ENCODE results near the gene FOXP2. TPM values are rescaled to one million over a fixed set of nuclear protein-coding genes. Genes with fewer than 3 reads are reported as not detected.

Gene FOXP2
- total and polyA plus RNA-seq, 9 of the 15 experiments (the other 6 are each of a cell fraction or from before 2014, with no cell fraction given), result not detected

- Histone ChIP-seq H3K79me2 (ENCODE audit: control insufficient read depth, insufficient read depth, low read length) (no peaks in the 10 kb centered on the region), H3K4me2 (ENCODE audit: insufficient read depth, low read length) (no peak overlapping the region), H3K27ac (ENCODE audit: extremely low read depth, low read depth, low read length) (no peak overlapping the region), H3K36me3 (ENCODE audit: control insufficient read depth, insufficient read depth, low read length) (no peaks in the 10 kb centered on the region), H3K9me3 (replicated peaks; ENCODE audit: control insufficient read depth, insufficient read depth, low read depth, low read length) (no peaks in the 10 kb centered on the region; the same call in none of the 2 replicates), H3K27me3 (ENCODE audit: control insufficient read depth in 2 of 2, insufficient read depth in 2 of 2, low read length in 2 of 2) (no peaks in the 10 kb centered on the region), H2AFZ (ENCODE audit: low read depth, low read length) (no peak overlapping the region), H3K9me1 (ENCODE audit: control insufficient read depth, insufficient read depth, low read length) (no peaks in the 10 kb centered on the region), H3K4me1 (replicated peaks in 1 of 2; ENCODE audit: control insufficient read depth in 2 of 2, insufficient read depth in 2 of 2, low read length in 2 of 2) (no peaks in the 10 kb centered on the region), H3K4me3 (no peak overlapping the region), H4K20me1 (replicated peaks; ENCODE audit: control insufficient read depth, insufficient read depth, low read length) (no peaks in the 10 kb centered on the region), H3K9ac (ENCODE audit: insufficient read depth in 1 of 2, low read depth in 2 of 2, low read length in 2 of 2) (no peak overlapping the region)
- intact Hi-C loops (cut with micrococcal nuclease), result no loop called here
- POLR2A ChIA-PET, result no interaction called here
- DNase-seq (ENCODE audit: extremely low read depth in 1 of 4, low spot score in 3 of 4) (no peak), ATAC-seq (no peak), FAIRE-seq (no peak)
- CTCF ChIA-PET (ENCODE audit: low intra/inter-chr PET ratio), result no interaction called here
- in situ Hi-C loops (cut with MboI), result no loop called here
- BruUV-seq (replicated peaks), result no TSS peak
- TF ChIP-seq ZNF586 (CRISPR knock-in tag; conservative IDR thresholded peaks at IDR 0.05) (no peak), GABPB1 (CRISPR knock-in tag; IDR thresholded peaks at IDR 0.05) (no peak), ARID4B (CRISPR knock-in tag; IDR thresholded peaks at IDR 0.05) (no peak), EP400 (IDR thresholded peaks at IDR 0.05) (no peak), ZNF408 (CRISPR knock-in tag; IDR thresholded peaks at IDR 0.05; ENCODE audit: low read depth) (no peak), THAP12 (CRISPR knock-in tag; IDR thresholded peaks at IDR 0.05) (no peak), JUND (IDR thresholded peaks at IDR 0.05; ENCODE audit: borderline replicate concordance, low read depth, low read length) (no peak), JUND (tag; IDR thresholded peaks at IDR 0.05; ENCODE audit: borderline replicate concordance, low read depth, low read length) (no peak), NR2F6 (CRISPR knock-in tag; IDR thresholded peaks at IDR 0.05) (no peak), ZBTB11 (CRISPR knock-in tag; IDR thresholded peaks at IDR 0.05) (no peak), PKNOX1 (IDR thresholded peaks at IDR 0.05) (no peak), ZKSCAN3 (CRISPR knock-in tag; IDR thresholded peaks at IDR 0.05) (no peak)
Measured at GRCh38 chr7:114531326-114531725, 116.7 kb downstream of the FOXP2 start.
